Measurements from ENCODE around the gene MYH8.
A peak's percentile ranks its signal among the peaks of the same experiment; 100 is the strongest.

Gene MYH8

GRCh38 chr17:10392880-10393279 lies 28.9 kb downstream of the MYH8 start:
- H3K4me3 ChIP-seq (ENCODE audit: low read depth, low read length), result no peak overlapping the region
- DNase-seq (ENCODE audit: low read depth), result no peak

- DNase-seq (ENCODE audit: low read depth), result no peak
- no peak overlapping the region for H3K4me3 ChIP-seq (ENCODE audit: low read depth, low read length)
Measured at GRCh38 chr17:10385871-10386270, 35.9 kb downstream of the MYH8 start.

- H3K4me3 ChIP-seq (ENCODE audit: low read depth, low read length), result no peak overlapping the region
- DNase-seq (ENCODE audit: low read depth), result peak; percentile 53
Measured at GRCh38 chr17:10384175-10384574, 37.6 kb downstream of the MYH8 start.

- DNase-seq (ENCODE audit: low read depth), result peak; percentile 52
- no peak overlapping the region for H3K4me3 ChIP-seq (ENCODE audit: low read depth, low read length)
Measured at GRCh38 chr17:10380631-10381408, 40.9 kb downstream of the MYH8 start.

DNA sequence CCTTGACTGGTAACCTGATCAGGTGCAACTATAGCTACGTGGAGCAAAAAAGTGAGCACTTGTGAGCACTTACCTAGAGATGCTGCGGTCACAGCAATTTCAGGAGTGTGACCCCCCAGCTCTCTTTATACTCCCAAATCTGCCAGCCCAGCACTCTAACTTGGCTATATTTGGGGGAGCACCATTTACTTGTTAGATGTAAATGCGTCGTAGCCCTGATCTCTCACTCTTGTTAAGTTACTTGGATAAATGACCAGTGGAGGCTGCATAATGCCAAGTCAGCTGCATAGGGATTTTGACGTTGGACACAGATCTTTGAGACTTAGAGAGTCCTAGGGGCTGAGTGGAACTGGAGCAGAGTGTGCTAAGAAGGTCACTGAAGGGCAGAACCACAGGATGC lies 48.8 kb downstream of the MYH8 start, which contains the start of gene MYH13:
MYH13 (minus strand) TSS at position 101 of the 400 bp plus-strand sequence. CDS start 8,476 bp downstream, outside the sequence.
- no peak for DNase-seq (ENCODE audit: low read depth)
- no peak within 1 kb of the TSS for H3K4me3 ChIP-seq (ENCODE audit: low read depth, low read length)

- no peak overlapping the region for H3K4me3 ChIP-seq (ENCODE audit: low read depth, low read length)
Measured at GRCh38 chr17:10370016-10370608, 51.6 kb downstream of the MYH8 start.

GRCh38 chr17:10369239-10369638 lies 52.5 kb downstream of the MYH8 start:
- DNase-seq (ENCODE audit: low read depth), result no peak
- no peak overlapping the region for H3K4me3 ChIP-seq (ENCODE audit: low read depth, low read length)

More at GRCh38 chr17:10370016-10370608, 51.6 kb downstream of the MYH8 start:
- DNase-seq (ENCODE audit: low read depth), result no peak

GRCh38 chr17:10368561-10368960 lies 53.2 kb downstream of the MYH8 start:
- no peak for DNase-seq (ENCODE audit: low read depth)
- H3K4me3 ChIP-seq (ENCODE audit: low read depth, low read length), result no peak overlapping the region

DNA sequence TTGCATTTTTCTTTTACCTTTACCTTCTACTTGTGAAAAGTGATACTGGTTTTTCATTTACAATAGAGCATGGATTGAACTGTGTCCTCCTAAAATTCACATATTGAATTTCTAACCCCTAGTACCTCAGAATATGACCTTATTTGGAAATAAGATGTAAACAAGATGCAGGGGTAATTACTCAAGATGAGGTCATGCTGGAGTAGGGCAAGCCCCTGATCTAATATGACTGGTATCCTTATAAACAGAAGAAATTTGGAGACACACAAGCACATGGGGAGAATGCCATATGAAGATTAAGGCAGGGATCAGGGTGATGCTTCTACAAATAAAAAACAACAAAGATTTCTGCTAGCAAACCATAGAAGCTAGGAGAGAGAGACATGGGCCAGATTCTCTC lies 61.2 kb downstream of the MYH8 start:
- no peak overlapping the region for H3K4me3 ChIP-seq (ENCODE audit: low read depth, low read length)
- DNase-seq (ENCODE audit: low read depth), result no peak

DNA sequence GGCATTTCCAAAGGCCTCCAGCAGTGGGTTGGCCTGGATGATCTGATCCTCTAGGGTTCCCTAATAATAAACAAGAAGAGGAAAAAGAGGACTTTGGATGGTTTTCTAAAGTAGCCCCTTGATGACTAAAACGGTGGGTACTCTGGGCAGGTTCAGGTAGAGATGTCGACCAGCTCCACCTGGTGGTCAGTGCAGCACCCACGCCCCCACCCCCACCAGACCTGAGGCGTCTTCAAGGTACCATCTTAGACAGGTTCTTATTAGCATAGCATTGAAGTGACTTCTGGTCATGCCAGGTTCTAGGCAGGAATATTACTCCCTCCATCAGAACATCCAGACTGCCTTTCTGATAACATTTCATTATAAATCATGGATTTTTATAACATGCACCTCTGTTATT lies 64.0 kb downstream of the MYH8 start:
- H3K4me3 ChIP-seq (ENCODE audit: low read depth, low read length), result no peak overlapping the region
- no peak for DNase-seq (ENCODE audit: low read depth)

DNA sequence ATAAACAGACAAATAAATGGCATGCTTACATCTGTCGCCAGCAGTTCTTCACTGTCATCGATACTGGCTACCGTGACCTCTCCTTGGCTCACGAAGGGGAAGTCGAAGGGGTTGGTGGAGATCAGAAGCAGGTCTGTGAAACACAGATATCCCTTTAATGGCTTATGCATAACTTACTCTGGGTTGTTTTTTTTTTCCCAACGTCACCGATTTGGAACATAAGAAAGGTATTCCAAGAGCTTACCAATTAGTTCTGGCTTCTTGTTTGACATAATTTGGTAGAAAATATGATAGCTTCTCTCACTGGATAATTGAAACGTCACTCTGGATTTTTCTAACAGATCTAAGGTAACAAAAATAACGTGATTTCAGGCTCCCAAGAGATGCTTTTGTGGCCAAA lies 67.1 kb downstream of the MYH8 start:
- no peak for DNase-seq (ENCODE audit: low read depth)

DNA sequence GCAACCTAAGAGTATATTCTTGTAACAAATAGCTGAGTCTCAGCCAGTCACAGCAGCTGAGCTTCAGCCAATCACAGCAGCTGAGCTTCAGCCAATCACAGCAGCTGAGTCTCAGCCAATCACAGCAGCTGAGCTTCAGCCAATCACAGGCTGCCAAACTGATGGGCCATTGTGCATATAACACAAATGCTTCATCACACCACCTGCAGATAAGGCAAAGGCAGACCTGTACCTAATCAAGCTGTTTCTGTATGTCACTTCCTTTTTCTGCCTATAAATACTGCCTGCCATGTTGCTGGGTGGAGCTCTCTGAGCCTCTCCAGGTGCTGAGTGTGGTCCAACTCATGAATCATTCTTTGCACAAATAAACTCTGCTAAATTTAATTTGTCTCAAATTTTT lies 68.9 kb downstream of the MYH8 start:
- no peak for DNase-seq (ENCODE audit: low read depth)
- H3K4me3 ChIP-seq (ENCODE audit: low read depth, low read length), result no peak overlapping the region

More for the DNA sequence above, 67.1 kb downstream of the MYH8 start:
- no peak overlapping the region for H3K4me3 ChIP-seq (ENCODE audit: low read depth, low read length)

DNA sequence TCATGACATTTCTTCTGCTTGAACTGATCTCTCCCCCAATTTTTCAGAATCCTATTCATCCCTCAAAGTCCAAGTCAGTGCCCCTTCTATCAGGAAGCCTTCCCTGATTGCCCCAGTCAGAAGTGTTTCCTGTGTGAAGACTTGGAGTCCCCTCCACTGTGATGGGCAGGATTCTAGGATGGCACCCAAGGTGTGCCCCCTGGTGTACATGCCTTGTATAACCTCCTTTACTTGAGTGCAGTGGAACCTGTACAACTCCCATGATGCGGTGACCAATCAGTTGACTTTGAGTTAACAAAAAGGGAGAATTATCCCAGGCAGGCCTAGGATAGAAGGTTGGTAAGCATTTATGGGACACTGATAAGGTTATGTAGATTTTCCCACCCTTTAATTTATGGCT lies 72.3 kb downstream of the MYH8 start:
- no peak for DNase-seq (ENCODE audit: low read depth)
- H3K4me3 ChIP-seq (ENCODE audit: low read depth, low read length), result no peak overlapping the region

DNA sequence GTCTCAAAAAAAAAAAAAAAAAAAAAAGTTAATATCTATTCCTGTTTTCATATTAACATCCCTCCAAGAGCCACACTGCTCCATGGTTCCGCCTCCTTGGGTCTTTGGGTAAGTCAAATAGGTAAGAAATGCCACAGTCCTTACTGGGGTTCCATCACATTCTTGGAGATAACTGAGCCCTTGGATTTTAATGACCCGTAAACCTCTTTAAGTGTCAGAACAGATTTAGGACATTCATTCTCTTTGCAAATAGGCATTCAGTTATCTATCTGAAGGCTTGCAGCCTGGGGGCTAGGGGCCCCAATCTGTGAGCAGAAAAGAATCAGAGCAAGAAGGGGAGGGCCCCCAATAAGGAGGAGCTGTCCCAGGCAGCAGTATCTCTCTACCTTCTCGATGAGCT lies 76.9 kb downstream of the MYH8 start:
- no peak overlapping the region for H3K4me3 ChIP-seq (ENCODE audit: low read depth, low read length)
- no peak for DNase-seq (ENCODE audit: low read depth)

Data from skeletal muscle cell (primary cell).